SU-DHL-6 (cell line): ENCODE measurements around the gene DAPK2.

ENCODE experiments used
- H2AFZ ChIP-seq: fragments of 200-600 bp; sonication (generic); 2 replicates; pipeline ENCODE4 v1.6.1; 2014; ENCODE audit warnings: low read depth, mild to moderate bottlenecking, moderate library complexity, mixed read lengths, antibody characterized with exemption, low read length; ENCODE audit not compliant: severe bottlenecking
- H3F3A ChIP-seq: fragments of 200-600 bp; shearing (Covaris generic); 2 replicates; pipeline ENCODE4 v1.6.0; 2016; ENCODE audit warnings: antibody characterized with exemption, mild to moderate bottlenecking; ENCODE audit not compliant: insufficient read depth
- H3K27ac ChIP-seq: fragments of 200-600 bp; sonication (generic); 2 replicates; pipeline ENCODE4 v1.5.1; 2016; ENCODE audit warnings: low read depth, mild to moderate bottlenecking, low read length, moderate library complexity, mixed read lengths
- H3K27me3 ChIP-seq: fragments of 200-600 bp; sonication (generic), shearing (Covaris generic); 2 replicates; pipeline ENCODE4 v1.6.0; 2014; ENCODE audit warnings: mild to moderate bottlenecking, low read length
- H3K36me3 ChIP-seq: fragments of 200-600 bp; sonication (generic); 2 replicates; pipeline ENCODE4 v1.6.1; 2014; ENCODE audit warnings: mild to moderate bottlenecking, low read length, mixed read lengths
- H3K4me2 ChIP-seq: fragments of 300-600, 200-600 bp; shearing (Covaris generic), sonication (generic); 2 replicates; pipeline ENCODE4 v1.6.0; 2014; ENCODE audit warnings: low read length, low read depth, mild to moderate bottlenecking; ENCODE audit not compliant: poor library complexity, severe bottlenecking
- H3K4me3 ChIP-seq: fragments of 200-600 bp; sonication (generic); 2 replicates; pipeline ENCODE4 v1.5.1; 2014; ENCODE audit warnings: antibody characterized with exemption, low read length, mild to moderate bottlenecking, mixed read lengths; ENCODE audit not compliant: insufficient read depth, poor library complexity, severe bottlenecking
- H3K79me2 ChIP-seq: fragments of 200-600 bp; sonication (generic); 2 replicates; pipeline ENCODE4 v1.6.1; 2014; ENCODE audit warnings: mild to moderate bottlenecking, low read length, moderate library complexity; ENCODE audit not compliant: insufficient read depth
- H3K9ac ChIP-seq: fragments of 200-600 bp; sonication (generic); 2 replicates; pipeline ENCODE4 v1.7.0; 2014; ENCODE audit warnings: mild to moderate bottlenecking, low read length
- H3K9me2 ChIP-seq: fragments of 200-600 bp; sonication (generic); replicated peaks from 2 replicates; pipeline ENCODE4 v1.6.1; 2014; ENCODE audit warnings: low read length; ENCODE audit not compliant: insufficient read depth
- H3K9me3 ChIP-seq: fragments of 200-600 bp; sonication (generic); 2 replicates; pipeline ENCODE4 v1.6.1; 2014; ENCODE audit warnings: low read length, mixed read lengths; ENCODE audit not compliant: insufficient read depth
- H4K20me1 ChIP-seq: fragments of 200-600 bp; sonication (generic); 2 replicates; pipeline ENCODE4 v1.6.1; 2014; ENCODE audit warnings: low read depth, mild to moderate bottlenecking, antibody characterized with exemption, low read length, moderate library complexity, mixed read lengths
- EZH2phosphoT487 ChIP-seq: fragments of 200-600 bp; sonication (generic), shearing (Covaris generic); conservative IDR thresholded peaks from 2 replicates; pipeline ENCODE4 v1.6.1; 2018; ENCODE audit warnings: mild to moderate bottlenecking, antibody characterized with exemption, low read length, moderate library complexity, mixed read lengths
- TF ChIP-seq, protein P1 (sequence below): fragments of 200-600 bp; sonication (generic); IDR thresholded peaks from one replicate; pipeline ENCODE4 v1.5.1; 2017; ENCODE audit warnings: antibody characterized with exemption, mild to moderate bottlenecking, low read length, moderate library complexity; ENCODE audit not compliant: insufficient read depth, poor library complexity, severe bottlenecking

Gene DAPK2

DNA sequence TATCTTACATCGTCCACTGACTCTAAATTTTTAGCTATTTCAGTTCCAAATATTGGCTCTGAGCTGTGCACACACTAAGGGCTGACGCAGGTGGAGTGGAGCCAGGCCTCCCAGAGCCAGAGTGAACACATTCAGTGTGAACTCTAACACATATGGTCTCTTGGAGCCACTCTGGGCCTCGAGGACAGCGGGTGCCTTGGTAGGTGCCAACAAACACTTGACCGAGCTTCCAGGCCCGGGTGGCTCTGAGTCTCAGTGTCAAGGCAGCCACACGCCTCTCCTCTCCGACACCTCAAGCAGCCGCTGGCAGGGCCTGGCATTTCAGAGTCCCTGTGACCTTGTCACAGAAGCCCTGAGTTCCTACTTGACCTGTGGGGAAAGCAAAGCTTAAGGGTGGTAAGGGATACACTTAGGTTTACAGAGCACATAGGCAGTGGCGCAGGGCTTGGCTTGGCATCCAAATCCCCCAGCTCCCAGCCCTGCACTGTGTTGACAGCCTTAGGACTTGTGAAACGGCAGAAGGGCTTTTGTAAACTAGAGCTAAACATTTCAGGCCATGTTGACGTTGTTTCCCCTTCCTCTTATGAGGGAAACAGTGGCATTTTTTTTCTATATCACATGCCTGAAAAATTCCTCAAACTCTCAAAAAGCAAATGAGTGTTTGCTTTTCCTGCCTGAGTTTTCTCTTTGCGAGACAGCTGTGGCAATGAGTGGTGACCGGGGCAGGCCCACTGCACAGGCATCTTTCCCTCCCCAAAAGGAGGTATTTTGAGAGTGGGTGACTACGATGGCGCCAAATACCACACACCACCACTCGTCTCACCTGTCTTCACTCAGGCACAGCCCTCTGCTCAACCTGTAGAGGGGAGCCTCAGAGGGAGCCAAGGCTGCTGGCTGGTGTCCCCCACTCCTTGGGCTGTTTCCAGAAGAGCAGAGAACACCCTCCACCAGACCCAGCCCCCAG lies 60.8 kb downstream of the DAPK2 start:
- Histone ChIP-seq H3K4me2 (no peak overlapping the region), H3K9ac (no peak overlapping the region), H2AFZ (no peak overlapping the region), H3K4me3 (no peak overlapping the region), H3K9me3 (no peaks in the 10 kb centered on the region), H3K79me2 (no peaks in the 10 kb centered on the region), H3K27ac (no peak overlapping the region), H3F3A (no peaks in the 10 kb centered on the region), H3K27me3 (no peaks in the 10 kb centered on the region), H3K9me2 (no peaks in the 10 kb centered on the region), H3K36me3 (no peaks in the 10 kb centered on the region), H4K20me1 (no peaks in the 10 kb centered on the region)
- no peak for TF ChIP-seq EZH2phosphoT487
- TF ChIP-seq, protein P1, sequence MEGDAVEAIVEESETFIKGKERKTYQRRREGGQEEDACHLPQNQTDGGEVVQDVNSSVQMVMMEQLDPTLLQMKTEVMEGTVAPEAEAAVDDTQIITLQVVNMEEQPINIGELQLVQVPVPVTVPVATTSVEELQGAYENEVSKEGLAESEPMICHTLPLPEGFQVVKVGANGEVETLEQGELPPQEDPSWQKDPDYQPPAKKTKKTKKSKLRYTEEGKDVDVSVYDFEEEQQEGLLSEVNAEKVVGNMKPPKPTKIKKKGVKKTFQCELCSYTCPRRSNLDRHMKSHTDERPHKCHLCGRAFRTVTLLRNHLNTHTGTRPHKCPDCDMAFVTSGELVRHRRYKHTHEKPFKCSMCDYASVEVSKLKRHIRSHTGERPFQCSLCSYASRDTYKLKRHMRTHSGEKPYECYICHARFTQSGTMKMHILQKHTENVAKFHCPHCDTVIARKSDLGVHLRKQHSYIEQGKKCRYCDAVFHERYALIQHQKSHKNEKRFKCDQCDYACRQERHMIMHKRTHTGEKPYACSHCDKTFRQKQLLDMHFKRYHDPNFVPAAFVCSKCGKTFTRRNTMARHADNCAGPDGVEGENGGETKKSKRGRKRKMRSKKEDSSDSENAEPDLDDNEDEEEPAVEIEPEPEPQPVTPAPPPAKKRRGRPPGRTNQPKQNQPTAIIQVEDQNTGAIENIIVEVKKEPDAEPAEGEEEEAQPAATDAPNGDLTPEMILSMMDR = no peak

DNA sequence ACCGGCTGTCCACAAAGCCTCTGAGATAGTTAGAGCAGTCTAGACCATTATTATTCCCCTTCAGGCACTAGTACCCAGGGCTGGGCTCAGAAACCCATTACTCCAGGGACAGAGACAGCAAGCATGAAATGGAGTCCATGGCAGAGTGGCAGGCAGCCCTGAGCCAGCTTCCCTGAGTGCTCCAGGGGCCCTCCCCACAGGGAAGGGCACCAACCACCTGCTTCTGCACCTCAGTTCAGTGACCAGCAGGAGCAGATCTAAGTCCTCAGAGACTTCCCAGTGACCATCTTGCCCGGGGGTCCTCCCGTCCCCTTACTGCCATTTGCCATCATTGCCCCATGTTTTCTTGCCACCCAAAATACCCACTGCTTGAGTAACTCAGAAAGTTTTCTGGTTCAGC lies 62.0 kb downstream of the DAPK2 start:
- no peak for TF ChIP-seq EZH2phosphoT487
- TF ChIP-seq, protein P1 = no peak
- Histone ChIP-seq H3K9ac (no peak overlapping the region), H3K9me2 (no peaks in the 10 kb centered on the region), H3K36me3 (no peaks in the 10 kb centered on the region), H3K4me2 (no peak overlapping the region), H3K79me2 (no peaks in the 10 kb centered on the region), H3K9me3 (no peaks in the 10 kb centered on the region), H4K20me1 (no peaks in the 10 kb centered on the region), H3K27ac (no peak overlapping the region), H3K27me3 (no peaks in the 10 kb centered on the region), H3F3A (no peaks in the 10 kb centered on the region), H2AFZ (no peak overlapping the region), H3K4me3 (no peak overlapping the region)

DNA sequence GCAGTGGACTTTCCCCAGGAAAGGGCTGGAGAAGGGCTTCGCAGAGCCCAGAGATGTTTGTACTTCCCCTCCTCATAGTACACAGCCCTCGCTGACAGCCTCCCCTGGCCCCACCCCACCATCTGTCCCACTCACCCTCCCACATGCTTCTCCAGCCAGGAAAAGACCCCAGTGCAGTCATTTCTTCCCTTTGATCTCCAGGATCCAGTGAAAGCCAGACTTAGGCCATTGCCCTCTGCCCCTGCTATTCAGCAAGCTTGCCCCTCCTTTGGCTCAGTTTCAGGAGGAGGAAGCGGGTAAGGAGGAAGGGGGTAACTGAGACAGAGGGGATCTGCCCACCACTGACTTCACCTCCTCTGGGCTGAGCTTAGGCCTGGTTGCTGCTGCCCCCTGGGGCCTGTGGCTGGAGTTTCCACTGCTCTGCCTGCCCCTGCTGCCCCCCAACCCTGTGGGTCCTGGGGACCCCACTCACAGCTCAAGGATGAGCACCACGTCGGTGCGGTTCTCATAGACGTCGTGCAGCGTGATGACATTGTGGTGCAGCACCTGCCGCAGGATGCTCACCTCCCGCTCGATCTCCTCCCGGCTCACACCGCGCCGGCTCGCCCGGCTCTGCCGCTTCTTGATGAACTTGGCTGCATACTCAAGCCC lies 63.1 kb downstream of the DAPK2 start:
- no peak overlapping the region for H3K27ac ChIP-seq
- no peak overlapping the region for H3K4me2 ChIP-seq
- no peak overlapping the region for H3K4me3 ChIP-seq
- H3K36me3 ChIP-seq = no peaks in the 10 kb centered on the region
- no peak overlapping the region for H2AFZ ChIP-seq
- H3K27me3 ChIP-seq = no peaks in the 10 kb centered on the region
- no peaks in the 10 kb centered on the region for H3K9me2 ChIP-seq
- H4K20me1 ChIP-seq = no peaks in the 10 kb centered on the region
- no peaks in the 10 kb centered on the region for H3F3A ChIP-seq
- TF ChIP-seq EZH2phosphoT487 = no peak
- TF ChIP-seq, protein P1 = no peak
- no peaks in the 10 kb centered on the region for H3K79me2 ChIP-seq
- H3K9me3 ChIP-seq = no peaks in the 10 kb centered on the region
- no peak overlapping the region for H3K9ac ChIP-seq
